Measurements from ENCODE around the gene SLAMF9. TPM values are rescaled to one million over a fixed set of nuclear protein-coding genes. Genes with fewer than 3 reads are reported as not detected.

SLAMF9 gene
- total RNA-seq, 1 experiment from 2014 or later: not detected

DNA sequence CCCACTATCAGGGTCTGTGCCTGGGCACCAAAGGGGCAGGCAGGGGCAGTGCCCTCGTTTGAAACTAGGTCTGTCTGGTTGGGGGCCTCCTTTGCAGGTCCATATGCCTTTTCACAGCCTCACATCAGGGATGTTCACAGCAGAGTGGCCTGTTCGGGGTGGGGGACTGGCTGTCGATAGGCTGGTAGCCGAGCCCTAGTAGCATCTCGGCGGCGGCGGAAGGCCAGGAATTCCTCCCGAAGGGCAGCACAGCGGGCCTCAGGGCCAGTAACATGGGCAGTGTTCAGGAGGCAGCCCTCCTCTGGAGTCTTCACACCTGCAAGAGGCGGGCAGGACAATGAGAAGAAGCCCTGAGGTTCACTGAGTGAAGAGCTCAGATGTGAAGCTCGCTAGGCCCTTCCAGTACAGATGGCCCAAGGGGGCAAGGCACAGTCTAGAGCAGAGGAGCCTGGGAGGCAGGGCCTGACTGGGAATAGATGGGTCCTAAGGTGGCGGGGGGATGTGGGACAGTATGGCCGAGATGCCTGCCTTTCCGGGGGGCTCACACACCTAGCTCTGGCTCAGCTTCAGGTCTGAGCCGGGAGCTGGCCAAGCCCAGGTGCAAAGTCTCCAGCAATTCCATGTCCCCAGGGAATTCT is 26.7 kb downstream of the SLAMF9 start:
- DNase-seq (ENCODE audit: low read depth, low spot score) (no peak), ATAC-seq (no peak)
- Histone ChIP-seq H3K27ac (ENCODE audit: low read length) (no peak overlapping the region; the same call in 1 of the 2 replicates), H3K36me3 (ENCODE audit: control insufficient read depth, insufficient read depth, low read length) (no peaks in the 10 kb centered on the region), H3K4me1 (ENCODE audit: control insufficient read depth, insufficient read depth, low read length) (peaks cover 17% of the 10 kb centered on the region), H3K4me3 (ENCODE audit: low read depth in 2 of 2, low read length in 2 of 2) (no peak overlapping the region), H3K9me3 (ENCODE audit: control insufficient read depth, insufficient read depth, low read depth, low read length) (no peaks in the 10 kb centered on the region), H3K27me3 (ENCODE audit: control insufficient read depth, insufficient read depth, low read length) (no peaks in the 10 kb centered on the region)
- no peak for TF ChIP-seq TCF7L2 (IDR thresholded peaks at IDR 0.05; ENCODE audit: low read depth, low read length)
- TF ChIP-seq POLR2AphosphoS5 (IDR thresholded peaks at IDR 0.05; ENCODE audit: low read depth, low read length): no peak
- TF ChIP-seq, protein P1, sequence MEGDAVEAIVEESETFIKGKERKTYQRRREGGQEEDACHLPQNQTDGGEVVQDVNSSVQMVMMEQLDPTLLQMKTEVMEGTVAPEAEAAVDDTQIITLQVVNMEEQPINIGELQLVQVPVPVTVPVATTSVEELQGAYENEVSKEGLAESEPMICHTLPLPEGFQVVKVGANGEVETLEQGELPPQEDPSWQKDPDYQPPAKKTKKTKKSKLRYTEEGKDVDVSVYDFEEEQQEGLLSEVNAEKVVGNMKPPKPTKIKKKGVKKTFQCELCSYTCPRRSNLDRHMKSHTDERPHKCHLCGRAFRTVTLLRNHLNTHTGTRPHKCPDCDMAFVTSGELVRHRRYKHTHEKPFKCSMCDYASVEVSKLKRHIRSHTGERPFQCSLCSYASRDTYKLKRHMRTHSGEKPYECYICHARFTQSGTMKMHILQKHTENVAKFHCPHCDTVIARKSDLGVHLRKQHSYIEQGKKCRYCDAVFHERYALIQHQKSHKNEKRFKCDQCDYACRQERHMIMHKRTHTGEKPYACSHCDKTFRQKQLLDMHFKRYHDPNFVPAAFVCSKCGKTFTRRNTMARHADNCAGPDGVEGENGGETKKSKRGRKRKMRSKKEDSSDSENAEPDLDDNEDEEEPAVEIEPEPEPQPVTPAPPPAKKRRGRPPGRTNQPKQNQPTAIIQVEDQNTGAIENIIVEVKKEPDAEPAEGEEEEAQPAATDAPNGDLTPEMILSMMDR (IDR thresholded peaks at IDR 0.05): no peak
- TF ChIP-seq SIN3A (IDR thresholded peaks at IDR 0.05; ENCODE audit: borderline replicate concordance, insufficient read depth, low read depth, low read length): no peak
- intact Hi-C loops (cut with micrococcal nuclease; ENCODE audit: unreplicated experiment): no loop called here
- in situ Hi-C loops (cut with HindIII; ENCODE audit: low pct_unique_long_range_greater_than_20kb, low sequenced_read_pairs): no loop called here
- ChIA-PET CTCF (interaction anchor here (0.9 kb wide), 1 partner anchor 79 kb away, joined by 3 read pairs; no protein-coding TSS in a partner anchor), POLR2A (no interaction called here)
- no TSS peak for BruUV-seq (replicated peaks)

GRCh38 chr1:159925719-159926078 is 28.3 kb downstream of the SLAMF9 start:
- no peaks in the 10 kb centered on the region for H3K36me3 ChIP-seq (ENCODE audit: control insufficient read depth, insufficient read depth, low read length)
- peak overlapping the region; percentile 81 to 96 for H3K4me3 ChIP-seq (ENCODE audit: low read depth in 2 of 2, low read length in 2 of 2)

More at GRCh38 chr1:159925719-159926078, 28.3 kb downstream of the SLAMF9 start:
- intact Hi-C loops (cut with micrococcal nuclease; ENCODE audit: unreplicated experiment): no loop called here
- peaks cover 32% of the 10 kb centered on the region for H3K4me1 ChIP-seq (ENCODE audit: control insufficient read depth, insufficient read depth, low read length)
- ATAC-seq (peak; percentile 0; the same call in 1 of the 2 replicates), DNase-seq (ENCODE audit: low read depth, low spot score) (no peak)
- in situ Hi-C loops (cut with HindIII; ENCODE audit: low pct_unique_long_range_greater_than_20kb, low sequenced_read_pairs): no loop called here
- no peak for TF ChIP-seq POLR2AphosphoS5 (IDR thresholded peaks at IDR 0.05; ENCODE audit: low read depth, low read length)
- TF ChIP-seq, protein P1 (IDR thresholded peaks at IDR 0.05): no peak
- TF ChIP-seq TCF7L2 (IDR thresholded peaks at IDR 0.05; ENCODE audit: low read depth, low read length): peak; percentile 50; the same call in 1 of the 2 replicates
- no peak for TF ChIP-seq SIN3A (IDR thresholded peaks at IDR 0.05; ENCODE audit: borderline replicate concordance, insufficient read depth, low read depth, low read length)
- H3K27ac ChIP-seq (ENCODE audit: low read length): peak overlapping the region; percentile 87
- ChIA-PET CTCF (interaction anchor here (0.8 to 1.3 kb wide), 2 partner anchors 81 to 82 kb away, joined by 3 to 4 read pairs; no protein-coding TSS in a partner anchor), POLR2A (no interaction called here)
- TSS peak; percentile 97 for BruUV-seq (replicated peaks)
- H3K27me3 ChIP-seq (ENCODE audit: control insufficient read depth, insufficient read depth, low read length): no peaks in the 10 kb centered on the region
- no peaks in the 10 kb centered on the region for H3K9me3 ChIP-seq (ENCODE audit: control insufficient read depth, insufficient read depth, low read depth, low read length)
